CD14-positive monocyte (primary cell): Measurements from ENCODE around the gene FAU. TPM values are rescaled to one million over a fixed set of nuclear protein-coding genes. Genes with fewer than 3 reads are reported as not detected.
A peak's percentile ranks its signal among the peaks of the same experiment; 100 is the strongest.

Experiments used
- DNase-seq, 3 donors: peaks; one replicate each; pipeline ENCODE4 v3.0.0-alpha.2; 2011 to 2022
- H2AFZ ChIP-seq: 2 replicates; pipeline ENCODE4 v1.6.0; 2012; ENCODE audit warnings: mild to moderate bottlenecking, low read depth, low read length, inconsistent platforms; ENCODE audit not compliant: insufficient read depth, poor library complexity, severe bottlenecking
- H3K27ac ChIP-seq, 2 donors: 1 replicate in 1 of 2; 2 replicates in 1 of 2; pipeline ENCODE4 v1.5.1; 2012 to 2013; ENCODE audit warnings: low read length in 2 of 2, control low read depth in 1 of 2, inconsistent platforms in 1 of 2, low read depth in 1 of 2, mild to moderate bottlenecking in 1 of 2
- H3K27me3 ChIP-seq, 2 donors: one replicate each; pipeline versions ENCODE4 v1.6.0 to v1.6.1; 2011 to 2013; ENCODE audit warnings: low read length in 2 of 2; ENCODE audit not compliant: control insufficient read depth in 2 of 2, insufficient read depth in 2 of 2
- H3K36me3 ChIP-seq, 2 donors: replicated peaks in 1 of 2; 1 replicate in 1 of 2; 2 replicates in 1 of 2; pipeline versions ENCODE4 v1.5.1 to v1.6.1; 2012 to 2013; ENCODE audit warnings: low read length in 2 of 2, control low read depth in 1 of 2, inconsistent platforms in 1 of 2, mild to moderate bottlenecking in 1 of 2; ENCODE audit not compliant: insufficient read depth in 2 of 2, control insufficient read depth in 1 of 2
- H3K4me1 ChIP-seq, 2 donors: 1 replicate in 1 of 2; 2 replicates in 1 of 2; pipeline versions ENCODE4 v1.5.1 to v1.6.1; 2012 to 2013; ENCODE audit warnings: low read length in 2 of 2, control low read depth in 1 of 2, inconsistent platforms in 1 of 2, mild to moderate bottlenecking in 1 of 2, moderate library complexity in 1 of 2; ENCODE audit not compliant: insufficient read depth in 2 of 2, control insufficient read depth in 1 of 2
- H3K4me2 ChIP-seq: replicated peaks from 2 replicates; pipeline ENCODE3; 2012; ENCODE audit warnings: low read length, moderate library complexity, mild to moderate bottlenecking; ENCODE audit not compliant: poor library complexity, severe bottlenecking; ENCODE audit errors: extremely low read depth
- H3K4me3 ChIP-seq, 3 experiments: fragments of 200-600 bp in 1 of 3; sonication (generic) in 1 of 3; replicated peaks in 1 of 3; 1 replicate in 2 of 3; 2 replicates in 1 of 3; pipeline ENCODE4 v1.5.1; 2011 to 2013; ENCODE audit warnings: low read length in 3 of 3, mild to moderate bottlenecking in 3 of 3, control low read depth in 2 of 3, low read depth in 2 of 3, inconsistent platforms in 1 of 3, moderate library complexity in 1 of 3
- H3K79me2 ChIP-seq: 2 replicates; pipeline ENCODE4 v1.6.0; 2012; ENCODE audit warnings: mild to moderate bottlenecking, control low read depth, inconsistent platforms, low read length, moderate library complexity; ENCODE audit not compliant: insufficient read depth
- H3K9ac ChIP-seq: 2 replicates; pipeline ENCODE4 v1.6.0; 2017; ENCODE audit warnings: low read length, mild to moderate bottlenecking; ENCODE audit not compliant: insufficient read depth, poor library complexity, severe bottlenecking
- H3K9me3 ChIP-seq, 2 donors: replicated peaks in 1 of 2; 1 replicate in 1 of 2; 2 replicates in 1 of 2; pipeline versions ENCODE4 v1.5.1 to v1.6.1; 2012 to 2013; ENCODE audit warnings: low read length in 2 of 2, control low read depth in 1 of 2; ENCODE audit not compliant: control insufficient read depth in 1 of 2, insufficient read depth in 1 of 2
- H4K20me1 ChIP-seq: 2 replicates; pipeline ENCODE4 v1.6.0; 2012; ENCODE audit warnings: mild to moderate bottlenecking, low read length, control low read depth, moderate library complexity; ENCODE audit not compliant: insufficient read depth
- H3K27ac Mint-ChIP-seq, 7 donors: one replicate each; pipeline ENCODE4 v1.8.0; 2020; ENCODE audit warnings: mild to moderate bottlenecking in 7 of 7, mixed read lengths in 7 of 7, moderate library complexity in 6 of 7, inconsistent platforms in 2 of 7
- H3K27me3 Mint-ChIP-seq, 3 donors: one replicate each; pipeline ENCODE4 v1.8.0; 2021 to 2022; ENCODE audit warnings: low read depth in 3 of 3, mild to moderate bottlenecking in 3 of 3, mixed read lengths in 3 of 3, moderate library complexity in 3 of 3, inconsistent platforms in 1 of 3
- H3K36me3 Mint-ChIP-seq, 2 donors: one replicate each; pipeline ENCODE4 v1.8.0; 2020; ENCODE audit warnings: mixed read lengths in 2 of 2, inconsistent platforms in 1 of 2, mild to moderate bottlenecking in 1 of 2
- H3K4me1 Mint-ChIP-seq: one replicate; pipeline ENCODE4 v1.8.0; 2020; ENCODE audit warnings: mild to moderate bottlenecking, mixed read lengths
- H3K4me3 Mint-ChIP-seq, 2 donors: one replicate each; pipeline ENCODE4 v1.8.0; 2020; ENCODE audit warnings: mild to moderate bottlenecking in 2 of 2, mixed read lengths in 2 of 2, moderate library complexity in 1 of 2
- H3K9me3 Mint-ChIP-seq, 7 donors: one replicate each; pipeline ENCODE4 v1.8.0; 2020 to 2022; ENCODE audit warnings: mixed read lengths in 7 of 7, mild to moderate bottlenecking in 6 of 7, moderate library complexity in 6 of 7, inconsistent platforms in 2 of 7
- CTCF ChIP-seq: fragments of 200-600 bp; IDR thresholded peaks from one replicate; pipeline ENCODE4 v1.8.0; 2022; ENCODE audit warnings: antibody characterized with exemption, mild to moderate bottlenecking
- WGBS: methylation state at CpG from one replicate; pipeline ENCODE4 v1.1.5; 2013; ENCODE audit warnings: missing lambda C conversion rate; ENCODE audit not compliant: insufficient coverage; 5-methylcytosine and 5-hydroxymethylcytosine counted together
- intact Hi-C, 2 donors: fragments of 100-400 bp; cut with micrococcal nuclease; formaldehyde crosslinking; loops; one replicate each; pipeline versions ENCODE4 v1.15.0 to v1.15.1; 2023
- polyA plus RNA-seq, 3 donors: library from polyadenylated mRNA; depleted of rRNA in 1 of 3; unstranded in 2 of 3; stranded (reverse) in 1 of 3; fragments of 300-500 nt in 2 of 3; fragments of >200 nt in 1 of 3; fragmentation: Illumina TruSeq in 2 of 3; gene quantifications; 1 replicate in 2 of 3; 2 replicates in 1 of 3; pipeline ENCODE4 v1.2.3, GENCODE V29; 2012 to 2021

FAU gene
- polyA plus RNA-seq, 3 donors = 668 to 818 (median 799) TPM

DNA sequence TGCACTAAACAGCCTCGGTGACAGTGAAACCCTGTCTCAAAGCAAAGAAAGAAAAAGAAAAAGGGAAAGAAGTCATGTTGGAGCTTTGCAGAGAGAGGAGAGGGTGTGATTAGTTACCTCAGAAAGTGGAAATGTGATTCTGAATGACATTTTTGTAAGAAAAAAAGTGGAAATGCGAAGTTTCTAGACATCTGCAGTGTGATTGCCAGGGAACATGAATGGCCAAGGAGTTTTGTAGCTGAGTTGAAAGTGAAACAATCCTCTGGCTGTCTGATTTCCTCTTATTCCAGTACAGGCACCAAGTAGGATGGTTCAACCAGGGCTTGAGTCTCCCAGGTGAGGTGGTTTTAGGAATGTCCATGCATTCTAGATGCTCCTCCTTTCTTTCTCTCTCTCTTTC is 30.2 kb upstream of the FAU start:
- 13% methylated on average over 2 of the region's 2 CpGs for WGBS
- peaks cover 0 to 4% (median 3%) of the 10 kb centered on the region in 7 donors for H3K9me3 Mint-ChIP-seq
- H3K4me3 ChIP-seq = peak overlapping the region in 1 of 3 experiments; percentile 24
- H3K27ac Mint-ChIP-seq = peak overlapping the region; percentile 87 to 98 (median 96)
- peaks cover 0 to 2% (median 0%) of the 10 kb centered on the region in 3 donors for H3K27me3 Mint-ChIP-seq
- no peaks in the 10 kb centered on the region for H3K36me3 Mint-ChIP-seq
- no peaks in the 10 kb centered on the region for H4K20me1 ChIP-seq
- H3K4me3 Mint-ChIP-seq = peak overlapping the region; percentile 16 to 77
- no peaks in the 10 kb centered on the region for H3K79me2 ChIP-seq
- intact Hi-C loops = no loop called here
- no peak for TF ChIP-seq CTCF
- H3K9me3 ChIP-seq = peaks cover 3 to 4% of the 10 kb centered on the region in 2 donors
- no peak overlapping the region for H3K9ac ChIP-seq
- no peaks in the 10 kb centered on the region for H3K27me3 ChIP-seq
- peak; percentile 22 to 45 (median 43) for DNase-seq
- peaks cover 47 to 58% of the 10 kb centered on the region in 2 donors for H3K4me1 ChIP-seq
- peak overlapping the region; percentile 62 for H3K4me2 ChIP-seq
- H3K27ac ChIP-seq = peak overlapping the region; percentile 70 to 77
- H3K36me3 ChIP-seq = no peaks in the 10 kb centered on the region
- peak overlapping the region; percentile 30 for H2AFZ ChIP-seq
- H3K4me1 Mint-ChIP-seq = peaks cover 53% of the 10 kb centered on the region

GRCh38 chr11:65151331-65151899 is 29.5 kb upstream of the FAU start:
- intact Hi-C loops = loop anchor here in 1 of 2 donors (2.0 kb wide), 1 partner anchor 17 kb away; the partner anchor contains the start of gene SYVN1
- H3K4me2 ChIP-seq = peak overlapping the region; percentile 62

More at GRCh38 chr11:65151331-65151899, 29.5 kb upstream of the FAU start:
- Histone ChIP-seq H3K9ac (peak overlapping the region; percentile 47), H3K36me3 (no peaks in the 10 kb centered on the region), H3K4me3 (peak overlapping the region in 1 of 3 experiments; percentile 24), H3K4me1 (peaks cover 43 to 53% of the 10 kb centered on the region in 2 donors), H3K27me3 (no peaks in the 10 kb centered on the region), H3K9me3 (peaks cover 4% of the 10 kb centered on the region in 2 donors), H4K20me1 (no peaks in the 10 kb centered on the region), H2AFZ (no peak overlapping the region), H3K27ac (peak overlapping the region; percentile 70 to 77), H3K79me2 (no peaks in the 10 kb centered on the region)
- 100% methylated on average over 1 of the region's 3 CpGs for WGBS
- peaks cover 0 to 6% (median 3%) of the 10 kb centered on the region in 7 donors for H3K9me3 Mint-ChIP-seq
- peak overlapping the region in 1 of 2 donors; percentile 78 for H3K4me3 Mint-ChIP-seq
- no peaks in the 10 kb centered on the region for H3K36me3 Mint-ChIP-seq
- peaks cover 46% of the 10 kb centered on the region for H3K4me1 Mint-ChIP-seq
- H3K27me3 Mint-ChIP-seq = peaks cover 0 to 2% (median 0%) of the 10 kb centered on the region in 3 donors
- H3K27ac Mint-ChIP-seq = peak overlapping the region; percentile 87 to 98 (median 96)
- no peak for TF ChIP-seq CTCF
- DNase-seq = peak in 2 of 3 donors; percentile 32 to 52
